ENCODE measurements around the gene ADAMTS3. TPM values are rescaled to one million over a fixed set of nuclear protein-coding genes. Genes with fewer than 3 reads are reported as not detected.

ADAMTS3 gene
- total RNA-seq, 1 experiment from 2014 or later = 0.07 TPM

GRCh38 chr4:72305620-72306019 is 263.4 kb downstream of the ADAMTS3 start:
- Mint-ChIP-seq H3K4me3 (ENCODE audit: low read depth, unreplicated experiment) (no peak overlapping the region), H3K4me1 (ENCODE audit: low read depth, unreplicated experiment) (no peaks in the 10 kb centered on the region), H3K9me3 (ENCODE audit: low read depth, unreplicated experiment) (no peaks in the 10 kb centered on the region), H3K27ac (ENCODE audit: unreplicated experiment) (no peak overlapping the region), H3K36me3 (ENCODE audit: insufficient read depth, unreplicated experiment) (no peaks in the 10 kb centered on the region), H3K27me3 (ENCODE audit: unreplicated experiment) (no peaks in the 10 kb centered on the region)
- intact Hi-C loops (cut with micrococcal nuclease; ENCODE audit: unreplicated experiment) = no loop called here
- BruUV-seq (replicated peaks) = no TSS peak
- no peak for TF ChIP-seq CTCF (IDR thresholded peaks at IDR 0.05; ENCODE audit: unreplicated experiment)
- no peak for DNase-seq
- CTCF ChIA-PET = no interaction called here

GRCh38 chr4:72305080-72305479 is 263.9 kb downstream of the ADAMTS3 start:
- Mint-ChIP-seq H3K9me3 (ENCODE audit: low read depth, unreplicated experiment) (no peaks in the 10 kb centered on the region), H3K4me1 (ENCODE audit: low read depth, unreplicated experiment) (no peaks in the 10 kb centered on the region), H3K27ac (ENCODE audit: unreplicated experiment) (no peak overlapping the region), H3K4me3 (ENCODE audit: low read depth, unreplicated experiment) (no peak overlapping the region), H3K36me3 (ENCODE audit: insufficient read depth, unreplicated experiment) (no peaks in the 10 kb centered on the region), H3K27me3 (ENCODE audit: unreplicated experiment) (no peaks in the 10 kb centered on the region)
- no peak for DNase-seq
- CTCF ChIA-PET = interaction anchor here (0.8 kb wide), 1 partner anchor 10 kb away, joined by 3 read pairs; no protein-coding TSS in a partner anchor
- no TSS peak for BruUV-seq (replicated peaks)
- no peak for TF ChIP-seq CTCF (IDR thresholded peaks at IDR 0.05; ENCODE audit: unreplicated experiment)
- intact Hi-C loops (cut with micrococcal nuclease; ENCODE audit: unreplicated experiment) = no loop called here

- no peak overlapping the region for H3K4me3 Mint-ChIP-seq (ENCODE audit: low read depth, unreplicated experiment)
- BruUV-seq (replicated peaks) = no TSS peak
- intact Hi-C loops (cut with micrococcal nuclease; ENCODE audit: unreplicated experiment) = loop anchor here (1.0 kb wide), 1 partner anchor 571 kb away; no protein-coding TSS in a partner anchor
Observed at GRCh38 chr4:72302981-72303704, 265.9 kb downstream of the ADAMTS3 start.

GRCh38 chr4:72301759-72302158 is 267.3 kb downstream of the ADAMTS3 start:
- H3K36me3 Mint-ChIP-seq (ENCODE audit: insufficient read depth, unreplicated experiment) = no peaks in the 10 kb centered on the region
- no peak overlapping the region for H3K4me3 Mint-ChIP-seq (ENCODE audit: low read depth, unreplicated experiment)
- no TSS peak for BruUV-seq (replicated peaks)
- DNase-seq = no peak
- H3K27ac Mint-ChIP-seq (ENCODE audit: unreplicated experiment) = no peak overlapping the region
- no peak for TF ChIP-seq CTCF (IDR thresholded peaks at IDR 0.05; ENCODE audit: unreplicated experiment)
- intact Hi-C loops (cut with micrococcal nuclease; ENCODE audit: unreplicated experiment) = no loop called here
- CTCF ChIA-PET = interaction anchor here (0.6 kb wide), 1 partner anchor 556 kb away, joined by 3 read pairs; no protein-coding TSS in a partner anchor
- no peaks in the 10 kb centered on the region for H3K27me3 Mint-ChIP-seq (ENCODE audit: unreplicated experiment)
- no peaks in the 10 kb centered on the region for H3K9me3 Mint-ChIP-seq (ENCODE audit: low read depth, unreplicated experiment)
- H3K4me1 Mint-ChIP-seq (ENCODE audit: low read depth, unreplicated experiment) = no peaks in the 10 kb centered on the region

More at GRCh38 chr4:72302981-72303704, 265.9 kb downstream of the ADAMTS3 start:
- Mint-ChIP-seq H3K36me3 (ENCODE audit: insufficient read depth, unreplicated experiment) (no peaks in the 10 kb centered on the region), H3K27ac (ENCODE audit: unreplicated experiment) (no peak overlapping the region), H3K4me1 (ENCODE audit: low read depth, unreplicated experiment) (no peaks in the 10 kb centered on the region), H3K27me3 (ENCODE audit: unreplicated experiment) (no peaks in the 10 kb centered on the region), H3K9me3 (ENCODE audit: low read depth, unreplicated experiment) (no peaks in the 10 kb centered on the region)
- peak; percentile 48 for DNase-seq
- CTCF ChIA-PET = interaction anchor here (0.8 to 1.9 kb wide), 5 partner anchors 9 to 531 kb away, joined by 3 to 6 read pairs (median 3); no protein-coding TSS in a partner anchor
- TF ChIP-seq CTCF (IDR thresholded peaks at IDR 0.05; ENCODE audit: unreplicated experiment) = peak; percentile 19

Data from Calu3 (cell line).